ENCODE results near the gene CCDC134.

The CCDC134 gene

DNA sequence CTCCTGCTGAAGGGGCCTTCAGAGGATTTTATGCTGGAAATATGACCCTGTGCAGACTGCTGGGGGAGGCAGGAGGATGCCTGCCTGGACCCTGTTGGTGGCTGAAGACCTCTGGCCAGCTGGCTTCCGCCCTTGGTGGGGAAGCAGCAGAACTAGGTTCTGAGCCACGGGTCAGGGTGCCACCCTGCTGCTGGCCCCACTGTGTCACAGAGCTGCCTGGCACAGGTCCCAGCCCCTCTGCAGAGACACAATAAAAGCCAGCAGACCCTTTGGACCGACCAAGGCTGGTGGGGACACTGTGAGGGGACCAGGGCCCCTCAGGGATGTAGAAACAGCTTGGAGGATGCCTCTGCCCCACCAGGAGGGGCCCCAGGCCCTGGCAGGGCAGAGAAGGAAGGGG lies 25.5 kb downstream of the CCDC134 start:
- TF ChIP-seq CTCF (IDR thresholded peaks at IDR 0.05; ENCODE audit: low read depth, low read length, missing control alignments), result no peak
- H3K4me3 ChIP-seq (ENCODE audit: low read depth, low read length), result no peak overlapping the region
- in situ Hi-C loops (cut with HindIII; ENCODE audit: low sequenced_read_pairs), result no loop called here
- DNase-seq (ENCODE audit: low read depth), result no peak

- no peak overlapping the region for H3K4me3 ChIP-seq (ENCODE audit: low read depth, low read length)
- no peak for TF ChIP-seq CTCF (IDR thresholded peaks at IDR 0.05; ENCODE audit: low read depth, low read length, missing control alignments)
- in situ Hi-C loops (cut with HindIII; ENCODE audit: low sequenced_read_pairs), result no loop called here
- no peak for DNase-seq (ENCODE audit: low read depth)
Observed at GRCh38 chr22:41826430-41827383, 26.2 kb downstream of the CCDC134 start.

GRCh38 chr22:41827671-41828070 lies 27.2 kb downstream of the CCDC134 start:
- DNase-seq (ENCODE audit: low read depth), result no peak
- H3K4me3 ChIP-seq (ENCODE audit: low read depth, low read length), result no peak overlapping the region
- in situ Hi-C loops (cut with HindIII; ENCODE audit: low sequenced_read_pairs), result no loop called here
- TF ChIP-seq CTCF (IDR thresholded peaks at IDR 0.05; ENCODE audit: low read depth, low read length, missing control alignments), result no peak

DNA sequence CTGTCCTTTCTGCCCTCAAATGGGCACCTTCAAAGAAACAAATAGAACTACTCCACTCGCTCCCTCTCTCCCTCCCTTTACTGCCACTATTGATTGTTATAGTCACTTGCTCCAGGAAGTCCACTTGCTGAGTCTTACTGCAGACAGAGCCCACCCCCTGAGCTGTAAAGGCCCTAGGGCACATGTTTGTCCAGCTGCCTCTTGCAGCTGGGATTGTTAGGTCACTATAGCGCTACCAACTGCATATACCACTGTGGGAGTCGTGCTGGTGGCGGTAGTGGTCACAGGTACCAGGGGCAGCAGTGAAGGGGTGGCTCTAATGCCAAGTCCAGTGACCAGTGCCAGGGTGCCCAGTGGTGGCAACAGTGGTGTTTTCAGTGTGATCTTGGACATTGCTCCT lies 28.0 kb downstream of the CCDC134 start:
- DNase-seq (ENCODE audit: low read depth), result no peak
- TF ChIP-seq CTCF (IDR thresholded peaks at IDR 0.05; ENCODE audit: low read depth, low read length, missing control alignments), result no peak
- in situ Hi-C loops (cut with HindIII; ENCODE audit: low sequenced_read_pairs), result no loop called here
- no peak overlapping the region for H3K4me3 ChIP-seq (ENCODE audit: low read depth, low read length)

DNA sequence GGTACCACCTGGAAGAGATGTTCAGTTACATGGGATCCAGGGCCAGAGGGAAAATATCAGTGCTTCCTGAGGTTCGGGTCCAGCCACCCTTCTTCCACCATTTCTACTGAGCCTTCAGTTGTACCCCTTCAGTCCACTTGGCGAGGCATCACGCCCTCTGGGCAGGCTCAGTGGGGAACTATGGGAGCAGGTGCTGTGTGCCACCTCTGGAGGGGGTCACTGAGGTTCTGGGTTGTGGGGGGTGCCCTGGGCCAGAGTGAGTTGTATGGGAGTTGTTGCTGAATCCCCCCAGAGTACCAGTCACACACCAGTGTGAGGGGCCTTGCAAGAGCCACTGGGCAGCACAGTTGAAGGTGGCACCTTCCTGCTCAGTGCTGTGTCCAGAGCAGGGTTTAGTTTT lies 29.7 kb downstream of the CCDC134 start:
- in situ Hi-C loops (cut with HindIII; ENCODE audit: low sequenced_read_pairs), result loop anchor here (10.0 kb wide), 1 partner anchor 105 kb away; no protein-coding TSS in a partner anchor
- TF ChIP-seq CTCF (IDR thresholded peaks at IDR 0.05; ENCODE audit: low read depth, low read length, missing control alignments), result no peak
- no peak overlapping the region for H3K4me3 ChIP-seq (ENCODE audit: low read depth, low read length)
- no peak for DNase-seq (ENCODE audit: low read depth)

DNA sequence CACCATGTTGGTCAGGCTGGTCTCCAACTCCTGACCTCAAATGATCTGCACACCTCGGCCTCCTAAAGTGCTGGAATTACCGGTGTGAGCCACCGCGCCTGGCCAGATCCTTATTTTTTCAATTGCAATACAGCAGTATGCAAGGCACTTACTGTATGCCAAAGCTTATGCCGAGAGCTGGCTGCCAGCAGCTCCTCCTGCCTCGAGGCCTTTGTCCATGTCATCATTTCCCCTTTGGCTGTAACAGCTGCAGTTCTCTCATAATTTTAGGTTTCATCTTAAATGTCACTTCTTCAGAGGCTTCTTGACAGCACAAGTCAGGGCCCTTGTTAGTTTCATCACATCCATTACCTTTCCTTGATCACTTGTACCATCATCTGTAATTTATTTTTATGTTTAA lies 30.9 kb downstream of the CCDC134 start:
- in situ Hi-C loops (cut with HindIII; ENCODE audit: low sequenced_read_pairs), result loop anchor here (10.0 kb wide), 1 partner anchor 103 kb away; no protein-coding TSS in a partner anchor
- no peak for TF ChIP-seq CTCF (IDR thresholded peaks at IDR 0.05; ENCODE audit: low read depth, low read length, missing control alignments)
- H3K4me3 ChIP-seq (ENCODE audit: low read depth, low read length), result no peak overlapping the region
- no peak for DNase-seq (ENCODE audit: low read depth)

Measured in astrocyte of the cerebellum (primary cell).